Psoas muscle (tissue), 8 donors: ENCODE measurements around the gene OR10V1. TPM values are rescaled to one million over a fixed set of nuclear protein-coding genes. Genes with fewer than 3 reads are reported as not detected.
"Not testable (repeated sequence)": the region's sequence is repeated elsewhere in the genome, so short reads cannot be mapped to it uniquely, and the experiment has no call there.

Source experiments
- ATAC-seq, 4 donors: fragments of 200-7000 bp; cut with Tn5 transposase; one replicate each; pipeline ENCODE4 v1.9.1; 2020; ENCODE audit warnings: moderate library complexity in 3 of 4, mild to moderate bottlenecking in 2 of 4
- DNase-seq, 2 donors: peaks; one replicate each; pipeline ENCODE4 v3.0.0-alpha.2; 2020
- H3K27ac ChIP-seq: fragments of 200-600 bp; one replicate; pipeline ENCODE4 v1.8.0; 2022
- H3K27me3 ChIP-seq, 3 donors: fragments of 200-600 bp in 1 of 3; one replicate each; pipeline versions ENCODE4 v1.6.1 to v1.8.0; 2013 to 2022; ENCODE audit warnings: low read length in 2 of 3, mild to moderate bottlenecking in 2 of 3, moderate library complexity in 1 of 3; ENCODE audit not compliant: insufficient read depth in 3 of 3
- H3K36me3 ChIP-seq, 2 donors: fragments of 200-600 bp in 1 of 2; one replicate each; pipeline versions ENCODE4 v1.6.1 to v1.8.0; 2013 to 2022; ENCODE audit warnings: low read depth in 1 of 2, mild to moderate bottlenecking in 1 of 2, moderate library complexity in 1 of 2; ENCODE audit not compliant: insufficient read depth in 1 of 2
- H3K4me1 ChIP-seq: fragments of 200-600 bp; one replicate; pipeline ENCODE4 v1.8.0; 2022
- H3K4me3 ChIP-seq: fragments of 200-600 bp; one replicate; pipeline ENCODE4 v1.8.0; 2022; ENCODE audit warnings: mild to moderate bottlenecking
- H3K9me3 ChIP-seq: fragments of 200-600 bp; one replicate; pipeline ENCODE4 v1.8.0; 2022
- CTCF ChIP-seq: fragments of 200-600 bp; IDR thresholded peaks from one replicate; pipeline ENCODE4 v1.8.0; 2022; ENCODE audit warnings: antibody characterized with exemption
- WGBS, 3 donors: extraction: QIAGEN DNeasy Blood & Tissue Kit; methylation state at CpG; one replicate each; pipeline versions ENCODE4 v1.1.6 to v1.1.7; 2013; 5-methylcytosine and 5-hydroxymethylcytosine counted together
- intact Hi-C, 2 donors: fragments of 100-400 bp; cut with DNase I; formaldehyde crosslinking; loops; one replicate each; pipeline versions ENCODE4 v1.11.0 to v1.14.2; 2022
- polyA plus RNA-seq, 3 donors: library from polyadenylated mRNA; stranded (reverse); fragments of 200-250 nt; gene quantifications; one replicate each; pipeline ENCODE4 v1.2.3, GENCODE V29; 2013
- total RNA-seq, 4 donors: library from RNA; stranded (reverse); fragmentation: NEBNext Ultra II Directional in 2 of 4; extraction: Animal tissue kit (Norgen Biotek cat#: 25700) in 2 of 4; gene quantifications; one replicate each; pipeline versions ENCODE4 v1.2.1 to v1.2.4, GENCODE V29; 2021 to 2023
- donor health status: healthy with polysubstance abuse.
- donor health status: DM: no; HTN: no; CAD: no; lungs with moderate emphysema.
- donor health status: Bipolar disorder and iron deficiency.
- donor health status: healthy.
- donor health status: DM: yes; HTN: yes; CAD: no.
- donor health status: DM: no; HTN: no; CAD: no.
- donor health status: DM: no; HTN: no; CAD: no.
- donor health status: DM: yes; HTN: yes; CAD: no.

The OR10V1 gene
- total and polyA plus RNA-seq, 7 donors = not detected

DNA sequence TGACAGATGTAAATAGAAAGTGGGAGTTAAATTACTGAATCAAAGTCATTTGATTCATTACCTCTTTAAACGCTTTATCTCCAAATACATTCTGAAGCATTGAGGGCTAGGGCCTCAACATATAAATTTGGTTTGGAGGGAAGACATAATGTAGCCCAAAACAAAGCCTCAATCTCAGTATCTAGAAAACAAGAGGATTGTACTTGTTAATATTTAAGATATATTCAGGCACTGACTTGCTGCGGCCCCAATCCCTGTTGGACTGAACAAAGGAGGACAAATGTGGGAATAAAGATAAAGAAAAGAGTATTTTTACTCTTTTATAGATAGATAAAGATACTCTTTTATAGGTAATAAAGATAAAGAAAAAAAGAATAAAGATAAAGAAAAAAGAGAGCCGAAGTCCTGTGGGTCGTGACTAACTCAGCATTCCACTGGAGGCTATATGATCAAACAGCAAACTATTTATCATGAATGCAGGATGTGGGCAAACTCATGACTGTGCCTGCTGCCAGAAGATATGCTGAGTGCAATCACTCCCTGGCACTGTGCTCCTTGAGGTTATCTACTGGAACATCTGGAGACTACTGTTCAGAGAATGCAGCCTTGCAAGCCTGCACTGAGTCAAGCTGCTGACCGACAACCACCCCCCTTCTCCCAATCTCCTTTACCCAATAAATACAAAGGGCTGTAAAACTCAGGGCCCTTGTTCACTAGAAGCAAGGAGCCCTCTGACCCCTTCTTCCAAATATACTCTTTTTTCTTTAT lies 6.9 kb downstream of the OR10V1 start:
- intact Hi-C loops = no loop called here
- H3K27ac ChIP-seq = no peak overlapping the region
- no peaks in the 10 kb centered on the region for H3K36me3 ChIP-seq
- no peaks in the 10 kb centered on the region for H3K4me1 ChIP-seq
- 84 to 90% (median 86%) methylated on average over 5 of the region's 5 CpGs for WGBS, 3 donors
- H3K27me3 ChIP-seq = no peaks in the 10 kb centered on the region
- TF ChIP-seq CTCF = no peak
- DNase-seq (no peak), ATAC-seq (no peak)
- no peak overlapping the region for H3K4me3 ChIP-seq
- H3K9me3 ChIP-seq = no peaks in the 10 kb centered on the region

- WGBS, 3 donors = 92 to 93% (median 93%) methylated on average over 6 of the region's 6 CpGs
Measured at GRCh38 chr11:59705294-59705693, 8.4 kb downstream of the OR10V1 start.

DNA sequence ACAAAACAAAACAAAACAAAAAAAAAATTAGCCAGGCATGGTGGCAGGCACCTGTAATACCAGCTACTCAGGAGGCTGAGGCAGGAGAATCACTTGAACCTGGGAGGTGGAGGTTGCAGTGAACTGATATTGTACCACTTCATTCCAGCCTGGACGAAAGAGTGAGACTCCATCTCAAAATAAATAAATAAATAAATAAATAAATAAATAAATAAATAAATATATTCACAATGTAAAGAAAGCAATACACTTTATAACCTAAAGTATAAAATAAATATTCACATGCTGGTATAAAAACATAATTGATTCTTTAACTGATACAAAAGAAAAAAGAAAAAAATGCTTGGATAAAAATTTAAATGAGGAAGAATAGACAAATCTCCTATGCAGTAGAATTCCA lies 10.1 kb downstream of the OR10V1 start:
- H3K4me1 ChIP-seq, DNase-seq, H3K27ac ChIP-seq, H3K9me3 ChIP-seq, H3K27me3 ChIP-seq, ATAC-seq, H3K4me3 ChIP-seq, intact Hi-C loops, H3K36me3 ChIP-seq: not testable (repeated sequence)
- 71 to 80% (median 79%) methylated on average over 1 of the region's 1 CpG for WGBS, 3 donors

More at GRCh38 chr11:59705294-59705693, 8.4 kb downstream of the OR10V1 start:
- Histone ChIP-seq H3K9me3 (no peaks in the 10 kb centered on the region), H3K4me3 (no peak overlapping the region), H3K27me3 (no peaks in the 10 kb centered on the region), H3K4me1 (no peaks in the 10 kb centered on the region), H3K27ac (no peak overlapping the region), H3K36me3 (no peaks in the 10 kb centered on the region)
- no peak for TF ChIP-seq CTCF
- intact Hi-C loops = no loop called here
- DNase-seq = no peak
- ATAC-seq = no peak

GRCh38 chr11:59700157-59700556 lies 13.5 kb downstream of the OR10V1 start:
- H3K27me3 ChIP-seq, H3K36me3 ChIP-seq, H3K9me3 ChIP-seq, H3K4me1 ChIP-seq, intact Hi-C loops, ATAC-seq, H3K4me3 ChIP-seq, H3K27ac ChIP-seq, DNase-seq: not testable (repeated sequence)
- WGBS, 3 donors = 62 to 80% (median 65%) methylated on average over 3 to 4 of the region's 5 CpGs

- no peaks in the 10 kb centered on the region for H3K36me3 ChIP-seq
- no peaks in the 10 kb centered on the region for H3K4me1 ChIP-seq
- no peak for TF ChIP-seq CTCF
- DNase-seq = no peak
- peaks cover 4% of the 10 kb centered on the region for H3K9me3 ChIP-seq
- H3K27ac ChIP-seq = no peak overlapping the region
- no peak overlapping the region for H3K4me3 ChIP-seq
- intact Hi-C loops = no loop called here
- no peak for ATAC-seq
- no peaks in the 10 kb centered on the region for H3K27me3 ChIP-seq
Measured at GRCh38 chr11:59698506-59698905, 15.1 kb downstream of the OR10V1 start.

DNA sequence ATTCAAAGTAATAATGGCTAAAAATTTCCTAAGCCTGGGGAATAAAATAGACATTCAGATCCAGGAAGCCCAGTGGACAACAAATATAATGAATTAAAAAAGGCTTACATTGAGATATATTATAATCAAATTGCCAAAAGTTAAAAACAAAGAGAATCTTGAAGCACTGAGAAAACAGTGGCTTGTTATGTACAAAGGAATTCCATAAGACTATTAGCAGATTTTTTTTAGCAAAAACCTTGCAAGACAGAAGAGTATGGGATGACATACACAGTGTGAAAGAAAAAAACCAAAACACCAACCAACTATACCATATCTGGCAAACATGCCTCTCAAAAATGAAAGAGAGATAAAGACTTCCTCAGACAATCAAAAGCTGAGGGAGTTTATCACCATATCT lies 20.7 kb downstream of the OR10V1 start:
- no peaks in the 10 kb centered on the region for H3K4me1 ChIP-seq
- H3K36me3 ChIP-seq = no peaks in the 10 kb centered on the region
- H3K9me3 ChIP-seq = peaks cover 12% of the 10 kb centered on the region
- no peak overlapping the region for H3K4me3 ChIP-seq
- no peak for TF ChIP-seq CTCF
- intact Hi-C loops = no loop called here
- H3K27me3 ChIP-seq = peaks cover 0 to 2% (median 0%) of the 10 kb centered on the region in 3 donors
- no peak overlapping the region for H3K27ac ChIP-seq
- DNase-seq = no peak
- no peak for ATAC-seq
